ENCODE data around the gene CFAP100. TPM values are rescaled to one million over a fixed set of nuclear protein-coding genes. Genes with fewer than 3 reads are reported as not detected.
A peak's percentile ranks its signal among the peaks of the same experiment; 100 is the strongest.

CFAP100 gene
- total and polyA plus RNA-seq, 10 donors, result not detected

- TF ChIP-seq CTCF (IDR thresholded peaks at IDR 0.05 in 8 of 11, conservative IDR thresholded peaks at IDR 0.05 in 3 of 11) (no peak), POLR2AphosphoS5 (IDR thresholded peaks at IDR 0.05) (no peak)
- peak; percentile 65 for DNase-seq
- 80 to 95% (median 89%) methylated on average over 8 to 14 of the region's 14 CpGs for WGBS, 5 donors
- Histone ChIP-seq H3K36me3 (no peaks in the 10 kb centered on the region), H3K4me3 (no peak overlapping the region), H3K27me3 (replicated peaks in 1 of 7) (no peaks in the 10 kb centered on the region), H3K27ac (no peak overlapping the region), H3K4me1 (peaks cover 9 to 59% (median 36%) of the 10 kb centered on the region in 6 donors), H3K9me3 (no peaks in the 10 kb centered on the region)
- intact Hi-C loops (cut with DNase I; ENCODE audit: low total_unique reads), result no loop called here
Measured at GRCh38 chr3:126483321-126483761, 88.6 kb downstream of the CFAP100 start.

GRCh38 chr3:126484148-126484547, 89.4 kb downstream of the CFAP100 start:
- no peaks in the 10 kb centered on the region for H3K9me3 ChIP-seq
- 50 to 89% (median 73%) methylated on average over 3 of the region's 3 CpGs for WGBS, 5 donors
- intact Hi-C loops (cut with DNase I; ENCODE audit: low total_unique reads), result no loop called here

GRCh38 chr3:126484662-126485061, 90.0 kb downstream of the CFAP100 start:
- Histone ChIP-seq H3K27me3 (replicated peaks in 1 of 7) (no peaks in the 10 kb centered on the region), H3K27ac (peak overlapping the region in 1 of 8 donors; percentile 33), H3K4me1 (peaks cover 9 to 67% (median 37%) of the 10 kb centered on the region in 6 donors), H3K36me3 (no peaks in the 10 kb centered on the region), H3K9me3 (no peaks in the 10 kb centered on the region), H3K4me3 (no peak overlapping the region)
- TF ChIP-seq CTCF (IDR thresholded peaks at IDR 0.05 in 8 of 11, conservative IDR thresholded peaks at IDR 0.05 in 3 of 11), result no peak
- TF ChIP-seq POLR2A (IDR thresholded peaks at IDR 0.05), result no peak
- TF ChIP-seq POLR2AphosphoS5 (IDR thresholded peaks at IDR 0.05), result no peak
- 72 to 95% (median 80%) methylated on average over 3 of the region's 3 CpGs for WGBS, 5 donors
- DNase-seq, result peak; percentile 67
- intact Hi-C loops (cut with DNase I; ENCODE audit: low total_unique reads), result no loop called here

More at GRCh38 chr3:126484148-126484547, 89.4 kb downstream of the CFAP100 start:
- Histone ChIP-seq H3K36me3 (no peaks in the 10 kb centered on the region), H3K4me3 (no peak overlapping the region), H3K27me3 (replicated peaks in 1 of 7) (no peaks in the 10 kb centered on the region), H3K27ac (peak overlapping the region in 1 of 8 donors; percentile 33), H3K4me1 (peaks cover 9 to 62% (median 36%) of the 10 kb centered on the region in 6 donors)
- DNase-seq, result peak; percentile 24
- no peak for TF ChIP-seq CTCF (IDR thresholded peaks at IDR 0.05 in 8 of 11, conservative IDR thresholded peaks at IDR 0.05 in 3 of 11)
- no peak for TF ChIP-seq POLR2A (IDR thresholded peaks at IDR 0.05)

- DNase-seq, result peak; percentile 17
- intact Hi-C loops (cut with DNase I; ENCODE audit: low total_unique reads), result no loop called here
Measured at GRCh38 chr3:126485176-126485897, 90.6 kb downstream of the CFAP100 start.

More at GRCh38 chr3:126485176-126485897, 90.6 kb downstream of the CFAP100 start:
- no peaks in the 10 kb centered on the region for H3K36me3 ChIP-seq
- peak overlapping the region in 1 of 8 donors; percentile 86 for H3K27ac ChIP-seq
- H3K27me3 ChIP-seq (replicated peaks in 1 of 7), result no peaks in the 10 kb centered on the region
- no peaks in the 10 kb centered on the region for H3K9me3 ChIP-seq
- H3K4me3 ChIP-seq, result no peak overlapping the region
- no peak for TF ChIP-seq POLR2A (IDR thresholded peaks at IDR 0.05)
- no peak for TF ChIP-seq POLR2AphosphoS5 (IDR thresholded peaks at IDR 0.05)
- no peak for TF ChIP-seq CTCF (IDR thresholded peaks at IDR 0.05 in 8 of 11, conservative IDR thresholded peaks at IDR 0.05 in 3 of 11)
- H3K4me1 ChIP-seq, result peaks cover 9 to 74% (median 41%) of the 10 kb centered on the region in 6 donors
- WGBS, 5 donors, result 76 to 89% (median 84%) methylated on average over 8 of the region's 8 CpGs
